H1 (cell line): Measurements from ENCODE around the gene DCXR. TPM values are rescaled to one million over a fixed set of nuclear protein-coding genes. Genes with fewer than 3 reads are reported as not detected.

ENCODE experiments used
- ASH2L ChIP-seq: fragments of 200-600, 300-600 bp; sonication (generic); IDR thresholded peaks from one replicate; pipeline ENCODE4 v1.7.1; 2017; ENCODE audit warnings: low read length
- ATF2 ChIP-seq: IDR thresholded peaks from 2 replicates; pipeline ENCODE4 v1.6.1; 2012; ENCODE audit warnings: low read length, inconsistent platforms
- BACH1 ChIP-seq: IDR thresholded peaks from 2 replicates; pipeline ENCODE4 v1.6.1; 2012; ENCODE audit warnings: low read length, improper control_type of control experiment
- BCL11A ChIP-seq, 2 experiments: IDR thresholded peaks; one replicate each; pipeline ENCODE4 v1.6.1; 2011; ENCODE audit warnings: low read depth in 2 of 2, low read length in 2 of 2, mild to moderate bottlenecking in 2 of 2
- GTF2F1 ChIP-seq: IDR thresholded peaks from 2 replicates; pipeline ENCODE4 v1.6.1; 2012; ENCODE audit warnings: low read depth, low read length, improper control_type of control experiment, borderline replicate concordance
- JUND ChIP-seq: IDR thresholded peaks from 2 replicates; pipeline ENCODE4 v1.6.1; 2011; ENCODE audit warnings: mild to moderate bottlenecking, improper control_type of control experiment, low read length
- KDM4A ChIP-seq: IDR thresholded peaks from one replicate; pipeline ENCODE4 v1.7.1; 2012; ENCODE audit warnings: low read depth, mild to moderate bottlenecking, moderate library complexity, low read length, inconsistent platforms; ENCODE audit not compliant: severe bottlenecking
- KDM5A ChIP-seq: fragments of 200-600 bp; IDR thresholded peaks from 2 replicates; pipeline ENCODE4 v1.7.1; 2012; ENCODE audit warnings: mild to moderate bottlenecking, low read length, inconsistent platforms, mixed read lengths
- MAFK ChIP-seq: IDR thresholded peaks from 2 replicates; pipeline ENCODE4 v1.6.1; 2012; ENCODE audit warnings: low read depth, mild to moderate bottlenecking, improper control_type of control experiment, low read length
- MAX ChIP-seq: IDR thresholded peaks from 2 replicates; pipeline ENCODE4 v1.6.1; 2012; ENCODE audit warnings: inconsistent platforms
- POLR2A ChIP-seq, 2 experiments: IDR thresholded peaks; 1 replicate in 1 of 2; 2 replicates in 1 of 2; pipeline ENCODE4 v1.6.1; 2011; ENCODE audit warnings: low read depth in 2 of 2, low read length in 2 of 2, mild to moderate bottlenecking in 2 of 2; ENCODE audit errors: control extremely low read depth in 1 of 2
- POU5F1 ChIP-seq: IDR thresholded peaks from 2 replicates; pipeline ENCODE4 v1.6.1; 2011; ENCODE audit warnings: low read depth, mild to moderate bottlenecking, low read length, moderate library complexity
- RFX5 ChIP-seq: IDR thresholded peaks from 2 replicates; pipeline ENCODE4 v1.6.1; 2011; ENCODE audit warnings: low read depth, low read length, improper control_type of control experiment, borderline replicate concordance
- SAP30 ChIP-seq: fragments of 300-600 bp; sonication (generic); IDR thresholded peaks from 2 replicates; pipeline ENCODE4 v1.7.1; 2012; ENCODE audit warnings: low read length, moderate library complexity, mild to moderate bottlenecking, inconsistent platforms; ENCODE audit not compliant: insufficient read depth, insufficient replicate concordance
- SIN3A ChIP-seq, 2 experiments: IDR thresholded peaks in 1 of 2; conservative IDR thresholded peaks in 1 of 2; 2 replicates each; pipeline ENCODE4 v1.6.1; 2011 to 2012; ENCODE audit warnings: low read length in 2 of 2, improper control_type of control experiment in 1 of 2, low read depth in 1 of 2, mild to moderate bottlenecking in 1 of 2
- SIX5 ChIP-seq: IDR thresholded peaks from 2 replicates; pipeline ENCODE4 v1.6.1; 2011; ENCODE audit warnings: mild to moderate bottlenecking, low read depth, low read length
- SP4 ChIP-seq: IDR thresholded peaks from 2 replicates; pipeline ENCODE4 v1.6.1; 2012; ENCODE audit warnings: low read length, inconsistent platforms
- TAF1 ChIP-seq: IDR thresholded peaks from 2 replicates; pipeline ENCODE4 v1.6.1; 2011; ENCODE audit warnings: mild to moderate bottlenecking, low read depth, low read length
- TBP ChIP-seq: IDR thresholded peaks from 2 replicates; pipeline ENCODE4 v1.6.1; 2011; ENCODE audit warnings: low read depth, low read length, improper control_type of control experiment
- TCF12 ChIP-seq: IDR thresholded peaks from 2 replicates; pipeline ENCODE4 v1.6.1; 2011; ENCODE audit warnings: low read depth, mild to moderate bottlenecking, low read length
- ZNF274 ChIP-seq: IDR thresholded peaks from 2 replicates; pipeline ENCODE4 v1.7.0; 2012; ENCODE audit warnings: low read length, borderline replicate concordance; ENCODE audit errors: extremely low read depth
- polyA plus RNA-seq, 7 experiments: library from polyadenylated mRNA; depleted of rRNA in 3 of 7; stranded (reverse) in 5 of 7; unstranded in 2 of 7; fragments of >200 nt in 5 of 7; fragments of 200-250 nt in 2 of 7; gene quantifications; 1 replicate in 5 of 7; 2 replicates in 1 of 7; 4 replicates in 1 of 7; pipeline versions ENCODE4 v1.2.1 to v1.2.3, GENCODE V29; 2011 to 2013; ENCODE audit warnings: missing spikeins in 2 of 7, mixed read lengths in 2 of 7
- total RNA-seq: library from RNA; stranded (reverse); fragmentation: NEBNext Ultra II Directional; extraction: Animal tissue kit (Norgen Biotek cat#: 25700); gene quantifications from 2 replicates; pipeline ENCODE4 v1.2.1, GENCODE V29; 2021
- TF ChIP-seq, protein P1 (sequence below): IDR thresholded peaks from 2 replicates; pipeline ENCODE4 v1.6.1; 2012; ENCODE audit warnings: inconsistent platforms

The DCXR gene
- total and polyA plus RNA-seq, 2 of the 8 experiments (the other 6 are each of a cell fraction or from before 2014, with no cell fraction given) = 96.3 to 212 TPM

DNA sequence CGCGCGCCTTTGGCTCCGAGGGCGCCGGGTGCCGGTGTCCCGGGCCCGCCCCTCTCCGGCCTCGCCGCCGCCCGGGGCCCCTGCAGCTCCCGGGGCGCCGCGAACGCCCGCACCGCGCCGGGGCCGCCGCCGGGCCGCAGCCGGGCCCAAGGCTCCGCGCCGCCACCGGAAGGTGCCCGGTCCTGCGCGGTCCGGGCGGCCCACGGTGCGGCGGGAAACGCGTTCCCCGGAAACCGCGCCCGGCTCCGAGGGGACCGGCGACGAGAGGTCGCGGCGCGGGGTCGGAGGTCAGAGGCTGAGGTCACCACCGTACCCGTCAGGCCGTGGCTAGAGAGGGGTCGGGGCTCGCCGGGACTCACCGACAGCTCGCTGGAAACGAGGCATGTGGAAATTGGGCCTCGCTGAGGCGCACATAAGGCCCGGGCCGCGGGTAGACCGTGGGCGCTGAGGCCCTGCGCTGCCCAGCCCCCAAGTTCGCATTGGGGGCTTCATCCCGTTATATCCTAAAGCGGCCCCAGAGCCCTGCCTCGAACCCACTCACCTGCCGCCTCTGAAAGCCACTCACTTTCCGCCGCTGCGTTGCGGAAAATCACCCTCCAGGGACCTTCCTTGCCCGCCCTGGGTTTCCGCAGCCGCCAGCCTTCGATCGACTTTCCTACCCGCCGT lies 28.3 kb upstream of the DCXR start, which contains the start of gene DUS1L (continued):
- no peak for TF ChIP-seq ATF2
- TF ChIP-seq SIN3A (conservative IDR thresholded peaks at IDR 0.05 in 1 of 2, IDR thresholded peaks at IDR 0.05 in 1 of 2; ENCODE audit: low read depth in 1 of 2, low read length in 2 of 2) = peak; percentile 69 to 80; a peak in 3 of 4 replicates
- TF ChIP-seq SAP30 = no peak
- TF ChIP-seq ZNF274 = no peak
- peak; percentile 66 for TF ChIP-seq MAX
- no peak for TF ChIP-seq MAFK
- TF ChIP-seq, protein P1, sequence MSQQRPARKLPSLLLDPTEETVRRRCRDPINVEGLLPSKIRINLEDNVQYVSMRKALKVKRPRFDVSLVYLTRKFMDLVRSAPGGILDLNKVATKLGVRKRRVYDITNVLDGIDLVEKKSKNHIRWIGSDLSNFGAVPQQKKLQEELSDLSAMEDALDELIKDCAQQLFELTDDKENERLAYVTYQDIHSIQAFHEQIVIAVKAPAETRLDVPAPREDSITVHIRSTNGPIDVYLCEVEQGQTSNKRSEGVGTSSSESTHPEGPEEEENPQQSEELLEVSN = no peak; the same call in 1 of the 2 replicates
- TF ChIP-seq BACH1 = no peak
- 0 out of 2 replicates have a peak, but pooled peaks have one; percentile 29 for TF ChIP-seq GTF2F1
- TF ChIP-seq POLR2A (IDR thresholded peaks at IDR 0.05; ENCODE audit: control extremely low read depth in 1 of 2, low read depth in 2 of 2, low read length in 2 of 2) = no peak
- TF ChIP-seq TCF12 = no peak
- TF ChIP-seq TBP = peak; percentile 85
- peak; percentile 16; the same call in 1 of the 2 replicates for TF ChIP-seq SIX5
- no peak for TF ChIP-seq BCL11A (IDR thresholded peaks at IDR 0.05; ENCODE audit: low read depth in 2 of 2, low read length in 2 of 2)
- TF ChIP-seq JUND = peak; percentile 44; the same call in 1 of the 2 replicates
- peak; percentile 70 for TF ChIP-seq ASH2L
- TF ChIP-seq SP4 = peak; percentile 54; the same call in 1 of the 2 replicates
- TF ChIP-seq POU5F1 = no peak
- peak; percentile 45; the same call in 1 of the 2 replicates for TF ChIP-seq KDM5A
- TF ChIP-seq RFX5 = no peak
- peak; percentile 90 for TF ChIP-seq TAF1
- peak; percentile 71 for TF ChIP-seq KDM4A
